NAMALWA (cell line): ENCODE results near the gene TNFRSF25.
"Not testable (repeated sequence)": the region's sequence is repeated elsewhere in the genome, so short reads cannot be mapped to it uniquely, and the experiment has no call there.

Experiments
- DNase-seq: peaks from one replicate; pipeline ENCODE4 v3.0.0-alpha.2; 2015; ENCODE audit warnings: low spot score

TNFRSF25 gene

GRCh38 chr1:6431645-6432579, 34.1 kb downstream of the TNFRSF25 start:
- DNase-seq = not testable (repeated sequence)

- not testable (repeated sequence) for DNase-seq
Measured at GRCh38 chr1:6429660-6430411, 36.1 kb downstream of the TNFRSF25 start.

- not testable (repeated sequence) for DNase-seq
Measured at GRCh38 chr1:6428453-6428852, 37.5 kb downstream of the TNFRSF25 start.

- DNase-seq = no peak
Measured at GRCh38 chr1:6427441-6428390, 38.3 kb downstream of the TNFRSF25 start.

- DNase-seq = no peak
Measured at GRCh38 chr1:6426972-6427350, 39.0 kb downstream of the TNFRSF25 start.

GRCh38 chr1:6426277-6426971, 39.5 kb downstream of the TNFRSF25 start:
- DNase-seq = no peak

- no peak for DNase-seq
Measured at GRCh38 chr1:6425658-6426057, 40.3 kb downstream of the TNFRSF25 start.

- no peak for DNase-seq
Measured at GRCh38 chr1:6424619-6425593, 41.1 kb downstream of the TNFRSF25 start, which contains the start of gene ESPN. TSS of gene ESPN (plus strand) at chr1:6424776. CDS start at chr1:6424956, 180 bp downstream.

GRCh38 chr1:6424000-6424565, 41.9 kb downstream of the TNFRSF25 start:
- DNase-seq = no peak

- peak; percentile 73 for DNase-seq
Measured at GRCh38 chr1:6423321-6423999, 42.5 kb downstream of the TNFRSF25 start.

GRCh38 chr1:6421266-6421665, 44.7 kb downstream of the TNFRSF25 start:
- no peak for DNase-seq

- DNase-seq = no peak
Measured at GRCh38 chr1:6420454-6421042, 45.4 kb downstream of the TNFRSF25 start.

GRCh38 chr1:6419804-6420453, 46.0 kb downstream of the TNFRSF25 start, which contains the start of gene HES2:
TSS of gene HES2 (minus strand) at chr1:6419919. CDS start at chr1:6419820, 99 bp downstream.
- no peak for DNase-seq

- DNase-seq = no peak
Measured at GRCh38 chr1:6419397-6419803, 46.6 kb downstream of the TNFRSF25 start.

GRCh38 chr1:6418668-6419396, 47.1 kb downstream of the TNFRSF25 start:
- DNase-seq = no peak

- no peak for DNase-seq
Measured at GRCh38 chr1:6417961-6418667, 47.9 kb downstream of the TNFRSF25 start.

GRCh38 chr1:6416906-6417305, 49.1 kb downstream of the TNFRSF25 start:
- no peak for DNase-seq
